OCI-LY7 (cell line): Measurements from ENCODE around the gene TICAM1.

ENCODE experiments used
- EZH2phosphoT487 ChIP-seq: fragments of 200-600 bp; sonication (generic); IDR thresholded peaks from 2 replicates; pipeline ENCODE4 v1.6.1; 2018; ENCODE audit warnings: low read depth, borderline replicate concordance, mild to moderate bottlenecking, mixed run types, antibody characterized with exemption, low read length, moderate library complexity, mixed read lengths
- TF ChIP-seq, protein P1 (sequence below): fragments of 200-600 bp; sonication (generic); conservative IDR thresholded peaks from 2 replicates; pipeline ENCODE4 v1.5.1; 2014; ENCODE audit warnings: mild to moderate bottlenecking, antibody characterized with exemption, low read length, moderate library complexity, mixed read lengths

DNA sequence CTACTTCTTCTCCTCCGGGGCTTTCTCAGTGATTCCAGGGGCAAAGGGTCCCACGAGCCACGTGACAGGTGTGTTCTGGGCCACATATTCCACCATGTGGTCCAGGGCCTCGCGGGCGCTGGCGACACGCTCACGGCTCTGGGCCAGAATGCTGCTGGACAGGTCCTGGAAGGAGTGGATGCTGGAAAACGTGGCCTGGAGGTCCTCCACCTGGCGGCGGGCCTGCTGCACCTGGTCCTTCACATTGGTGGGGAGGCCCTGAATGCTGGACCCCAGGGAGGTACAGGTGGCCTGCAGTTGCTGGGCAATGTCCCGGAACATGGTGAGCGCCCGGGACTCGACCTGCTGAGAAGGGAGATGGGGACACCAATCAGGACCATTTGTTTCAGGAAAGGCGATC, 7.7 kb upstream of the TICAM1 start:
- TF ChIP-seq, protein P1, sequence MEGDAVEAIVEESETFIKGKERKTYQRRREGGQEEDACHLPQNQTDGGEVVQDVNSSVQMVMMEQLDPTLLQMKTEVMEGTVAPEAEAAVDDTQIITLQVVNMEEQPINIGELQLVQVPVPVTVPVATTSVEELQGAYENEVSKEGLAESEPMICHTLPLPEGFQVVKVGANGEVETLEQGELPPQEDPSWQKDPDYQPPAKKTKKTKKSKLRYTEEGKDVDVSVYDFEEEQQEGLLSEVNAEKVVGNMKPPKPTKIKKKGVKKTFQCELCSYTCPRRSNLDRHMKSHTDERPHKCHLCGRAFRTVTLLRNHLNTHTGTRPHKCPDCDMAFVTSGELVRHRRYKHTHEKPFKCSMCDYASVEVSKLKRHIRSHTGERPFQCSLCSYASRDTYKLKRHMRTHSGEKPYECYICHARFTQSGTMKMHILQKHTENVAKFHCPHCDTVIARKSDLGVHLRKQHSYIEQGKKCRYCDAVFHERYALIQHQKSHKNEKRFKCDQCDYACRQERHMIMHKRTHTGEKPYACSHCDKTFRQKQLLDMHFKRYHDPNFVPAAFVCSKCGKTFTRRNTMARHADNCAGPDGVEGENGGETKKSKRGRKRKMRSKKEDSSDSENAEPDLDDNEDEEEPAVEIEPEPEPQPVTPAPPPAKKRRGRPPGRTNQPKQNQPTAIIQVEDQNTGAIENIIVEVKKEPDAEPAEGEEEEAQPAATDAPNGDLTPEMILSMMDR, result no peak
- TF ChIP-seq EZH2phosphoT487, result no peak
